Inferior parietal cortex (tissue), 1 donor: ENCODE results near the gene SKAP1.
"Not testable (repeated sequence)": the region's sequence is repeated elsewhere in the genome, so short reads cannot be mapped to it uniquely, and the experiment has no call there.

Experiments
- DNase-seq: peaks from one replicate; pipeline ENCODE4 v3.0.0-alpha.2; 2016; ENCODE audit errors: extremely low spot score

Gene SKAP1

GRCh38 chr17:48211011-48211410, 219.0 kb downstream of the SKAP1 start:
- DNase-seq, result no peak

- no peak for DNase-seq
Observed at GRCh38 chr17:48209973-48210372, 220.0 kb downstream of the SKAP1 start.

GRCh38 chr17:48207776-48208544, 222.1 kb downstream of the SKAP1 start:
- DNase-seq, result no peak

GRCh38 chr17:48207036-48207435, 223.0 kb downstream of the SKAP1 start:
- DNase-seq, result not testable (repeated sequence)

GRCh38 chr17:48202959-48203358, 227.1 kb downstream of the SKAP1 start:
- DNase-seq, result no peak

GRCh38 chr17:48198950-48199541, 231.0 kb downstream of the SKAP1 start:
- DNase-seq, result no peak

- DNase-seq, result no peak
Observed at GRCh38 chr17:48195910-48196309, 234.1 kb downstream of the SKAP1 start.

GRCh38 chr17:48194097-48194550, 235.9 kb downstream of the SKAP1 start:
- DNase-seq, result no peak

GRCh38 chr17:48192321-48192731, 237.7 kb downstream of the SKAP1 start:
- DNase-seq, result no peak

- DNase-seq, result no peak
Observed at GRCh38 chr17:48191362-48191761, 238.7 kb downstream of the SKAP1 start.

GRCh38 chr17:48190871-48191270, 239.1 kb downstream of the SKAP1 start:
- no peak for DNase-seq

GRCh38 chr17:48187872-48188608, 242.0 kb downstream of the SKAP1 start:
- no peak for DNase-seq

GRCh38 chr17:48186317-48186716, 243.7 kb downstream of the SKAP1 start:
- not testable (repeated sequence) for DNase-seq

- no peak for DNase-seq
Observed at GRCh38 chr17:48184721-48185120, 245.3 kb downstream of the SKAP1 start.

GRCh38 chr17:48181653-48182052, 248.4 kb downstream of the SKAP1 start:
- DNase-seq, result no peak

GRCh38 chr17:48180842-48181629, 249.0 kb downstream of the SKAP1 start:
- DNase-seq, result no peak

GRCh38 chr17:48179071-48179945, 250.7 kb downstream of the SKAP1 start:
- DNase-seq, result no peak

GRCh38 chr17:48178317-48178716, 251.7 kb downstream of the SKAP1 start:
- no peak for DNase-seq

GRCh38 chr17:48177816-48178215, 252.2 kb downstream of the SKAP1 start:
- DNase-seq, result no peak

GRCh38 chr17:48176471-48176855, 253.6 kb downstream of the SKAP1 start:
- DNase-seq, result no peak
